VCaP (cell line): ENCODE data around the gene SLC11A2.
"Not testable (repeated sequence)": the region's sequence is repeated elsewhere in the genome, so short reads cannot be mapped to it uniquely, and the experiment has no call there.

Experiments used
- H3K27ac ChIP-seq: fragments of 450-650 bp; 2 replicates; pipeline ENCODE4 v1.5.1; 2017
- CTCF ChIP-seq: fragments of 450-650 bp; conservative IDR thresholded peaks from 2 replicates; pipeline ENCODE4 v1.5.1; 2017; ENCODE audit warnings: mild to moderate bottlenecking, moderate library complexity

Gene SLC11A2

GRCh38 chr12:50955697-50956096 is 70.5 kb downstream of the SLC11A2 start:
- no peak overlapping the region for H3K27ac ChIP-seq
- no peak for TF ChIP-seq CTCF

GRCh38 chr12:50955288-50955687 is 70.9 kb downstream of the SLC11A2 start:
- no peak overlapping the region for H3K27ac ChIP-seq
- TF ChIP-seq CTCF: no peak

GRCh38 chr12:50954789-50955188 is 71.4 kb downstream of the SLC11A2 start:
- H3K27ac ChIP-seq: not testable (repeated sequence)

GRCh38 chr12:50953047-50953446 is 73.1 kb downstream of the SLC11A2 start:
- no peak overlapping the region for H3K27ac ChIP-seq
- no peak; the same call in 1 of the 2 replicates for TF ChIP-seq CTCF

GRCh38 chr12:50952510-50952909 is 73.7 kb downstream of the SLC11A2 start, which contains the start of gene HIGD1C:
HIGD1C (plus strand) TSS chr12:50952544; CDS start chr12:50953999, 1,455 bp downstream.
- no peak within 1 kb of the TSS for H3K27ac ChIP-seq

GRCh38 chr12:50951112-50951511 is 75.1 kb downstream of the SLC11A2 start:
- no peak for TF ChIP-seq CTCF
- no peak overlapping the region for H3K27ac ChIP-seq

More at GRCh38 chr12:50952510-50952909, 73.7 kb downstream of the SLC11A2 start, which contains the start of gene HIGD1C:
- no peak for TF ChIP-seq CTCF

GRCh38 chr12:50949801-50950302 is 76.3 kb downstream of the SLC11A2 start:
- TF ChIP-seq CTCF: no peak
- H3K27ac ChIP-seq: no peak overlapping the region

- TF ChIP-seq CTCF: no peak
- no peak overlapping the region for H3K27ac ChIP-seq
Observed at GRCh38 chr12:50948798-50949197, 77.4 kb downstream of the SLC11A2 start.
